Stomach (tissue), 9 donors: ENCODE results near the gene HDAC10. TPM values are rescaled to one million over a fixed set of nuclear protein-coding genes. Genes with fewer than 3 reads are reported as not detected.

ENCODE experiments used
- DNase-seq, 2 donors: peaks; one replicate each; pipeline versions ENCODE4 v3.0.0 to v3.0.0-alpha.2; 2013 to 2019
- H3K27ac ChIP-seq, 5 donors: fragments of 200-600 bp in 4 of 5; sonication (generic) in 4 of 5; one replicate each; pipeline ENCODE4 v1.5.1; 2013 to 2019; ENCODE audit warnings: mild to moderate bottlenecking in 1 of 5, moderate library complexity in 1 of 5
- H3K27me3 ChIP-seq, 3 donors: fragments of 200-600 bp; sonication (generic); one replicate each; pipeline ENCODE4 v1.5.1; 2017 to 2019; ENCODE audit warnings: mixed run types in 1 of 3
- H3K36me3 ChIP-seq, 4 donors: fragments of 200-600 bp; sonication (generic); 1 replicate in 3 of 4; 2 replicates in 1 of 4; pipeline ENCODE4 v1.5.1; 2016 to 2019
- H3K4me1 ChIP-seq, 4 donors: fragments of 200-600 bp; sonication (generic); one replicate each; pipeline ENCODE4 v1.5.1; 2016 to 2019
- H3K4me3 ChIP-seq, 4 donors: fragments of 200-600 bp; sonication (generic) in 3 of 4; one replicate each; pipeline ENCODE4 v1.5.1; 2016 to 2019; ENCODE audit warnings: mild to moderate bottlenecking in 1 of 4
- H3K9me3 ChIP-seq, 4 donors: fragments of 200-600 bp; sonication (generic); one replicate each; pipeline ENCODE4 v1.5.1; 2016 to 2019
- CTCF ChIP-seq, 7 experiments: fragments of 450-650 bp in 4 of 7; fragments of 200-600 bp in 3 of 7; sonication (generic) in 3 of 7; IDR thresholded peaks; one replicate each; pipeline ENCODE4 v1.5.1; 2016 to 2019; ENCODE audit warnings: antibody characterized with exemption in 7 of 7, control low read depth in 2 of 7, mild to moderate bottlenecking in 1 of 7
- EP300 ChIP-seq: sonication (generic); formaldehyde crosslinking; IDR thresholded peaks from one replicate; pipeline ENCODE4 v1.6.1; 2017; ENCODE audit warnings: antibody characterized with exemption
- POLR2A ChIP-seq, 4 donors: fragments of 450-650 bp; IDR thresholded peaks; one replicate each; pipeline ENCODE4 v1.6.1; 2016; ENCODE audit warnings: antibody characterized with exemption in 4 of 4, control low read depth in 2 of 4, mild to moderate bottlenecking in 1 of 4, moderate library complexity in 1 of 4
- POLR2AphosphoS5 ChIP-seq, 3 donors: sonication (generic); formaldehyde crosslinking; IDR thresholded peaks; one replicate each; pipeline ENCODE4 v1.6.1; 2016; ENCODE audit warnings: antibody characterized with exemption in 3 of 3
- WGBS, 5 donors: extraction: QIAGEN DNeasy Blood & Tissue Kit in 3 of 5; methylation state at CpG; one replicate each; pipeline versions ENCODE4 v1.1.5 to v1.1.7; 2013 to 2018; 5-methylcytosine and 5-hydroxymethylcytosine counted together
- intact Hi-C: fragments of 100-400 bp; cut with DNase I; formaldehyde crosslinking; loops from one replicate; pipeline ENCODE4 v1.15.1; 2023; ENCODE audit warnings: low total_unique reads
- polyA plus RNA-seq, 3 donors: library from polyadenylated mRNA; stranded (reverse); fragments of 200-250 nt; gene quantifications; one replicate each; pipeline ENCODE4 v1.2.3, GENCODE V29; 2013
- total RNA-seq, 5 donors: library from RNA; depleted of rRNA; stranded (reverse); fragments of >200 nt; gene quantifications; one replicate each; pipeline versions ENCODE4 v1.1.0 to v1.2.3, GENCODE V29; 2014 to 2016
- donor health status: healthy with polysubstance abuse.
- donor health status: Bipolar disorder and iron deficiency.
- donor health status: healthy.

Gene HDAC10
- total and polyA plus RNA-seq, 8 donors, result 15.4 to 156 (median 41.8) TPM

- intact Hi-C loops, result no loop called here
- Histone ChIP-seq H3K27me3 (no peaks in the 10 kb centered on the region), H3K4me3 (peak overlapping the region in 1 of 4 donors; percentile 32), H3K4me1 (peaks cover 36 to 74% (median 55%) of the 10 kb centered on the region in 4 donors), H3K9me3 (no peaks in the 10 kb centered on the region), H3K27ac (peak overlapping the region; percentile 84 to 95 (median 92)), H3K36me3 (peaks cover 89 to 96% (median 95%) of the 10 kb centered on the region in 4 donors)
- no peak for DNase-seq
- WGBS, 5 donors, result 72 to 84% (median 78%) methylated on average over 30 to 47 of the region's 47 CpGs
- no peak for TF ChIP-seq CTCF (IDR thresholded peaks at IDR 0.05)
- TF ChIP-seq EP300, result no peak
Measured at GRCh38 chr22:50280708-50281383, 29.8 kb upstream of the HDAC10 start.

GRCh38 chr22:50280022-50280707, 29.1 kb upstream of the HDAC10 start:
- no peak for TF ChIP-seq POLR2A (IDR thresholded peaks at IDR 0.05)
- peak in 2 of 3 donors; percentile 18 to 46 for TF ChIP-seq POLR2AphosphoS5 (IDR thresholded peaks at IDR 0.05)
- TF ChIP-seq EP300, result no peak
- TF ChIP-seq CTCF (IDR thresholded peaks at IDR 0.05), result no peak
- peak overlapping the region; percentile 84 to 95 (median 92) for H3K27ac ChIP-seq
- H3K4me3 ChIP-seq, result no peak overlapping the region
- peak in 1 of 2 donors; percentile 82 for DNase-seq
- H3K9me3 ChIP-seq, result no peaks in the 10 kb centered on the region
- no peaks in the 10 kb centered on the region for H3K27me3 ChIP-seq
- peaks cover 95 to 99% (median 98%) of the 10 kb centered on the region in 4 donors for H3K36me3 ChIP-seq
- peaks cover 34 to 78% (median 58%) of the 10 kb centered on the region in 4 donors for H3K4me1 ChIP-seq
- intact Hi-C loops, result no loop called here
- 30 to 58% (median 46%) methylated on average over 31 to 38 of the region's 38 CpGs for WGBS, 5 donors

- H3K9me3 ChIP-seq, result no peaks in the 10 kb centered on the region
- H3K4me3 ChIP-seq, result no peak overlapping the region
- TF ChIP-seq CTCF (IDR thresholded peaks at IDR 0.05) (no peak), POLR2A (IDR thresholded peaks at IDR 0.05) (no peak), EP300 (no peak), POLR2AphosphoS5 (IDR thresholded peaks at IDR 0.05) (no peak)
- H3K36me3 ChIP-seq, result peaks cover 90 to 97% (median 93%) of the 10 kb centered on the region in 4 donors
- WGBS, 5 donors, result 86 to 91% (median 89%) methylated on average over 21 to 30 of the region's 30 CpGs
- no peaks in the 10 kb centered on the region for H3K27me3 ChIP-seq
- no peak for DNase-seq
- peak overlapping the region; percentile 84 to 95 (median 92) for H3K27ac ChIP-seq
- intact Hi-C loops, result loop anchor here (5.0 kb wide), 1 partner anchor 58 kb away; no protein-coding TSS in a partner anchor
- H3K4me1 ChIP-seq, result peaks cover 31 to 78% (median 57%) of the 10 kb centered on the region in 4 donors
Measured at GRCh38 chr22:50278956-50279619, 28.0 kb upstream of the HDAC10 start.

GRCh38 chr22:50278461-50278860, 27.4 kb upstream of the HDAC10 start:
- no peak overlapping the region for H3K4me3 ChIP-seq
- H3K36me3 ChIP-seq, result peaks cover 85 to 93% (median 87%) of the 10 kb centered on the region in 4 donors
- no peak for DNase-seq
- peak overlapping the region in 3 of 5 donors; percentile 18 to 92 (median 88) for H3K27ac ChIP-seq
- no peaks in the 10 kb centered on the region for H3K9me3 ChIP-seq
- 88 to 94% (median 92%) methylated on average over 21 of the region's 21 CpGs for WGBS, 5 donors
- no peaks in the 10 kb centered on the region for H3K27me3 ChIP-seq
- no peak for TF ChIP-seq POLR2AphosphoS5 (IDR thresholded peaks at IDR 0.05)
- peaks cover 27 to 79% (median 53%) of the 10 kb centered on the region in 4 donors for H3K4me1 ChIP-seq
- intact Hi-C loops, result loop anchor here (5.0 kb wide), 1 partner anchor 59 kb away; no protein-coding TSS in a partner anchor
